HG03354 (cell line): Measurements from ENCODE around the gene IL17B.
A peak's percentile ranks its signal among the peaks of the same experiment; 100 is the strongest.

ENCODE experiments used
- ATAC-seq: cut with Tn5 transposase; IDR thresholded peaks from one replicate; pipeline ENCODE4 v1.9.1; 2021; ENCODE audit warnings: mild to moderate bottlenecking; ENCODE audit not compliant: unreplicated experiment, poor library complexity, severe bottlenecking

IL17B gene

DNA sequence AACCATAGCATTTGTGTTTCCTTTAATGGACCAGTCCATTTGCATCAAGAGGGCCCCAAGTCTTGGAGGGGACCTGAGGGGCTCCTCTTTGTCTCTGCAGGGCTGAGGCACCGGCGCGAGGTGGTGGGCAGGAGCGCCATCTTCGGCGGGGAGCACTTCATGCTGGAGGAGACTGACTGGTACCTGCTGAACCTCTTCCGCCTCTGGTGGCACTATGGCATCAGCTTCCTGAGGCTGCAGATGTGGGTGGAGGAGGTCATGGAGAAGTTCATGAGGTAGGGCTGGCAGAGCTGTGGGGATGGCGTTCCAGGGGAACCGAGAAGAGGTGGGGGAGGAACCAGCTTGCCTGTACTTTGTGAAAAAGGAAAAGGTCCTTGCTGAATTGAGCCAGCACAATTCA lies 15.2 kb downstream of the IL17B start:
- no peak for ATAC-seq

DNA sequence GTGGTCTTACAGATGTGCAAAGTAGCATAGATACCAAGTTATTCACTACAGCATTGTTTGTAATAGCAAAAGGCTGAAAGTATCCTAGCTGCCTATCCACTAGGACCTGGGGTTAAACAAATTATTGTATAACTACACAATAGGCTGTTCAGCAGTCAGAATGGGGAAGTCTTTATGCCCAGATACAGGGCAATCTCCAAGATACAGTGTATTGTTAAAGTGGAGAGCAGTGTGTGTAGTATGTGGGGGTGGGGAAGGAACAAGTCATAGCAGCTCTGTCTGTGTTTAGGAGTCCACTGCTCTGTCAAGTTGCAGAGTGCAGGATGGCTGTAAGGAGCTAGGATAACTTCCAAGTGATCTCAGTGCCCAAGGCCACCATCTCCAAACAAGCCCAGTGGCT lies 15.7 kb downstream of the IL17B start:
- ATAC-seq: no peak

DNA sequence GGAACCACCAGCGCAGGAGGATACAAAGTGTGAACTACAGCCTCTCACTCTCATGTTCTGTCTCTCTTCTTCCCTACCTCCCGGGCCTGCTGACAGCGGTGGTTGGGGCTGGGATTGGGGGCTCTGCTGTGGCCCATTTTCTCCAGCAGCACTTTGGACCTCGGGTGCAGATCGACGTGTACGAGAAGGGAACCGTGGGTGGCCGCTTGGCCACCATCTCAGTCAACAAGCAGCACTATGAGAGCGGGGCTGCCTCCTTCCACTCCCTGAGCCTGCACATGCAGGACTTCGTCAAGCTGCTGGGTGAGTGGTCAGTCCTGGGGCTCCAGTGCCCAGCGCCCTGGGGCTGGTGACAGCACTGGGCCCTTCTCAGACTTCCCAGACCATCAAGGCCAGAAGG lies 16.6 kb downstream of the IL17B start:
- ATAC-seq: no peak

DNA sequence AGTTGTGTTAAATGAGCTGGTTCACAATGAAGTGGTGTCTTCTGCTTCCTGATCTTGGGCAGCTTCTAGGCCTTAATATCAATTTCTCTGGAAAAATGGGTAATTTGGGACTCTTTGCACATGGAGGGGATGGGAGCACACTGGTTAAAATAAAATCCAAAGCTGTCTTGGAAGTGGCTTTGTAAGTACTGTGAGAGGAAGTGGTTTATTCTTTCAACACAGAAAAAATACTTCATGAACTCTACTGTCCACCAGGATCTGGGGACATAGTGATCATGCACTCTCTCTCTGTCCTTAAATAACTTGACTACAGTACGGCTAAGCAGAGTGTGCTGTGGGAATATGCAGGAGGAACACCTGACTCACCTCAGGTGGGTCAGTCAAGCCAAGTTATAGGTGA lies 18.8 kb downstream of the IL17B start:
- ATAC-seq: no peak

DNA sequence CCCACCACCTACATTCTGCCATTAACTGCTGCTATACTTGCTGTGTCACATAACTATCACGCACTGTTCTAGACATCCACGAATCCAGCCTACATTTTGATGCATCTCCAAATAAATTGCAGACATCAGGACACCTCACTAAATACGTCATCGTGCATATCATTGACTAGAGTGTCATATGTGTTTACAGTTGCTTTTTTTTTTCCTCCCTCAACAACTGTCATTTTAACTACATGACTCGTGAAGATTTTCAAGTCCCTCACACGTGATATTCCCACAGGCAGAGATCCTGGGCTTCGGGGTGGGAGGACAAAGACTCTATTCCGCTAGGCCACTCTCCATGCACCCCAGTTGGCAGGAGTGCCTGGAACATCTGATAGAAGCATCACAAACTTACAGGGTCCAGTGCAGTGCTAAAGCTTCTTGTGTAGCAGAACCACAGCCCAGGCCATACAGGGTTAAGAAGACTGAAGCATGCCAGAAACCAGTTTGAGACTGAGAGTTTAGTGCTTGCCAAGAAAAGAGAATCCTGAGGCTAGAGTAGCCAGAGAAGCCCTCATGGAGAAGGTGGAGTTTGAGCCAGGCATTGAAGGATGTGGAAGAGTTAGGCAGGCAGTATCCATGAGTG lies 20.1 kb downstream of the IL17B start:
- no peak for ATAC-seq

DNA sequence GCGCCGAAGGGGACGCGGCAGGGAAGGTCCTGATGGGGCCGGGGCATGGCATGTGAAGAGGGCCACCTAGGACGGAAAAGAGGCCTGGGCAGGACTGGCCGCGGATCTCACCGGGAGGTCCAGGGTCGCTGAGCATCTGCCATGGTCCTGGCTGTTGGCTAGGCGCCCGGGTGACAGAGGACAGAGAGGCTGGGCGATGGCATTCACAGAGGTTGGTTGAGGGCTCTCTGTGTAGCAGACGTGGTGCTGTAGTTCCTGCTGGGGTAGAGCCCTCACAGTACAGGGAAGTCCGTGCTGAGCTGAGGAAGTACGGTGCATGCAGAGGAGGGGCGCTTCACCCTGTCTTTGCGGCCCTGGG lies 20.8 kb downstream of the IL17B start:
- ATAC-seq: peak; percentile 14

DNA sequence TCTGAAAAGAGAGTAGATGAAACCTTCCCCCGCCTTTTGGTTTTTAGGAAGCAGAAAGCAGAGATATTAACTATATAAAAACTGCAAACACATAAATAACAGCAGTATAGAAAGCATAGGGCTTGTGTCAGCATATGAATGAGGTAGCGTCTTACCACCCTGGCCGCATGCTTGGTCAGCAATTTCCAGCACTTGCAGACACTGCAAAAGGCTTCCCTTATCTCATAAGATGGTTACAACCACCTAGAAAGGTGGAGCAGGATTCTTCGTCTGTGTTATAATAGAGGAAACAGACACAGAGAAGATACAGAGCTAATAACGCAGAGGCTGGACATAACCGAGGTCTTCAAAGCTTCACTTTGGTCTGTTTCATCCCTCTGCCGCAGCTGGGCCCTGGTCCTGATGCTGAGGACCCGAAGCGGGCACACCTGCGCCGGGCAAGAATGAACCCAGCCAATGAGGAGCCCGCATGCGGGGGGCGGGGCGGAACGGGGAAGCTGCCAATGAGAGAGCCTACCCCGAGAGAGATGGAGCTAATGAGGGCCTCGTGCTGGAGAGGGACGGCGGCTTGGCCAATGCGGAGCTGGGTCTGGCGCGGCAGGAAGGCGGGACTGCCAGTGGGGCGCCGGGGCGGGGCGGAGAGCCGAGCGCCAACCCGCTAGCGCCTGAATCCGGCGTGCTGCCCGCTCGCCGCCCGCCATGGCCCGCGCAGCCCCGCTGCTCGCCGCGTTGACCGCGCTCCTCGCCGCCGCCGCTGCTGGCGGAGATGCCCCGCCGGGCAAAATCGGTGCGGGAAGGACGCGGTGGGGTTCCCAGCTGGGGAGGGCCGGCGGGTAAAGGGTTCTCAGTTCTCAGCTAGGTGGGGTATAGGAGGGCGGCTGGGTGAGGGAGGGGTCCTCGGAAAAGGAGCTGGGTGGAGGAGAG lies 21.5 kb downstream of the IL17B start, which contains the start of gene PCYOX1L:
Gene PCYOX1L (plus strand): TSS at position 677 of the 924 bp plus-strand sequence. CDS start 23 bp downstream, at position 700.
- ATAC-seq: peak; percentile 100

DNA sequence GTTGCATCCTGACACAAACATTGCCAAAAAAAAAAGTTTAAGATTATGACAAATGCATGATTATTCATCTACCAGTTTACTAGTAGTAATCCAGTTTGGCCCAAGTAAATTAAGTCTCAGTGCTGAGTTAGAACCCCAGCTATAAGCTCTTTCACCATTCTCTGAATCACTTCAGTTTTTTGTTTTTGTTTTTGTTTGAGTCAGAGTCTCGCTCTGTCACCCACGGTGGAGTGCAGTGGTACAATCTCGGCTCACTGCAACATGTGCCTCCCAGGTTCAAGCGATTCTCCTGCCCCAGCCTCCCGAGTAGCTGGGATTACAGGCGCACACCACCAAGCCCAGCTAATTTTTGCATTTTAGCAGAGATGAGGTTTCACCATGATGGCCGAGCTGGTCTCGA lies 22.7 kb downstream of the IL17B start:
- no peak for ATAC-seq

DNA sequence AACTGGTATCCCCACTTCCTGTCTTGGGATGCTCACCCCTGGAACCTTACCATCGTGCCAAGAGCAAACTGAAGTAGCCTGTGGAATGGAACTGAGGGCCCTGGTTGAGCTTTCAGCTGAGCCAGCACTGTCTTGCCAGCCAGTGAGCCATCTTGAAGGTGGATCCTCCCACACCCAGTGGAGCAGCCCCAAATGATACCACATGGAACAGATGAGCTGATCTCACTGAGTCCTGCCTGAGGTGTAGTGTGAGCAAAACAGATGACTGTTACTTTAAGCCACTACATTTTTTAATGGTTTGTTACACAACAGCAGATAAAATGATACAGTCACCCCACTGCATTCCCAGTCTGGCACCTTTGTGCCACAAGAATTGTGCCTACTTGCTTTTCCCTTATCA lies 23.4 kb downstream of the IL17B start:
- no peak for ATAC-seq

DNA sequence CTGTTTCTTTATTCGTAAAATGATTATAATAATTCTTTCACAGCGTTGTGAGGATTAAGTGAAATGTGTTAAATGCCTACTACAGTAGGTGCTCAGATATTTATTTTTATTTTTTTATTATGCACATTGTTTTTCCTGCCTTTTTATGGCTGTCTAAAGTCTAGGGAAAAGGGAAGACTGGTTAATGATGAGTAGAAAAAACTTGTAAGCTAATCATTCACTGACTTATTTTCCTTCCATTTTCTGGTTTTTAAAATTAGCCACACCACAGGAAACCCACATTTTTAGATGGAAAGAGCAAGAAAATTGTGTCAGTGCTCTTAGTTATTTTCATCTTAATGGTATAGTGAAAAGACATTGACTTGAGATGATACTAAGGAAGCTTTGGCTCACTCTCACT lies 25.2 kb downstream of the IL17B start:
- no peak for ATAC-seq

DNA sequence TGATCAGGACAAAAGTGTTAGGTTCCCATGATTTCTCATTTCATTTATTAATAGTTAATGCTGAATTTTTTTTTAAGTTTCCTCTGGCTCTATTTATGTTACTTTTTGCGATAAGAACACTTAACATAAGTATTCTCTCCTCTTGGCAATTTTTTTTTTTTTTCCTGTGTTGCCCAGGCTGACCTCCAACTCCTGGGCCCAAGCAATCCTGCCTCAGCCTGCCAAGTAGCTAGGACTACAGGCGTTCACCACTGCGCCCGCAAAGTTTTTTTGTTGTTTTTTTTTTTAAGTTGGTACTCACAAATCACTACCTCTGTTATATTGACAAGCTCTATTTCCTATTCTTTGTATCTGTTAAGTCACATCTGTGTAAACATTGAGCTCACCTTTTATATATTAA lies 26.9 kb downstream of the IL17B start:
- no peak for ATAC-seq

DNA sequence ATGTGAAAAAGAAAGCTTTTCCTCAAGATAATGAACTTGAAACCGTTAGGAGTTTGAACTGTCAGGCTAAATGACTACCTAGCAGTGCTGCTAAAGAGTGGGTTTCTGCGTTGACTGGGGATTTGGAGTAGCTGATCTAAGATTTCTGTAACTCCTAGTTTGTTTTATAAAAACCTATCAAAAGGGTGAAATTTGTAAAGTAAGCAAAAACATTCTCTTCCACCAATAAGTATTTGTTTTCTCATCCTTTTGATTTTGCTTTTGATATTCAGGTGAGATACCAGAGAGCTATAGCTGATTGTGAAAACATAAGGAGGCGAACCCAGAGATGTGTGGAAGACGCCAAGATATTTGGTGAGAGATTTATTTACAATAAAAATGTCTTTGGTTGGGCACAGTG lies 29.7 kb downstream of the IL17B start:
- ATAC-seq: no peak

DNA sequence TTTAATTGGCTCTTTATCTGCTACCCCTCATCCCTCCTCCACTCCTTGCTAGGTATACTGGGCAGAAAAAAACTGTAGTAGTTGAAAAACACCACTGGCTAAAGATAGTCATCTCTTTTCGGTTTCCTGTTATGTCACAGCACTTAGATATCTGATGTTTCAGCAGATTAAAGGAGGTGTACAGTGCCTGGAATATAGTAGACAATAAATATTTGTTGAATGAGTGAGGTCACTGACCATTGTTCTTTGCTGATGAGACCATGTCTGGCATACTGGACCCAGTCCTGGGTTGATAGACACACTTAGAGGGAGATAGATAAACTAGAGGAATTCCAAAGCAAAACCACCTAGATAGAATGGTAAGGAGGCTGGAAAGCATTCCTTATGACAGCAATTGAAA lies 30.6 kb downstream of the IL17B start:
- ATAC-seq: no peak

DNA sequence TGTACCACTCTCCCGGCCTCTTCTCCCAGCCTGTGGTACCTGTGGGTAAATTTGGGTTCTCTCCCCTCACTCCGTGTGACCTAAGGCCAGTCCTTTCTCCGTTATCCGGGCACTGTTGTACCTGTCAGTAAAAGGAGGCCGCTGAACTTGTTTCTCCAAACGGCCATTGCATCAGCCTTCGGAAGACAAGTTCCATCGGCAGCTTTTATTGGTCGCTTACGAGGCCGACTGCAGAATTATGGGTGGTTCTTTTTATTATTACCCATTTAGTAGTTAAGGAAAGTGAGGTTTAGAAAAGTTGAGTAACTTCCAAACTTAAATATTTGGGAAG lies 33.2 kb downstream of the IL17B start:
- peak; percentile 5 for ATAC-seq

DNA sequence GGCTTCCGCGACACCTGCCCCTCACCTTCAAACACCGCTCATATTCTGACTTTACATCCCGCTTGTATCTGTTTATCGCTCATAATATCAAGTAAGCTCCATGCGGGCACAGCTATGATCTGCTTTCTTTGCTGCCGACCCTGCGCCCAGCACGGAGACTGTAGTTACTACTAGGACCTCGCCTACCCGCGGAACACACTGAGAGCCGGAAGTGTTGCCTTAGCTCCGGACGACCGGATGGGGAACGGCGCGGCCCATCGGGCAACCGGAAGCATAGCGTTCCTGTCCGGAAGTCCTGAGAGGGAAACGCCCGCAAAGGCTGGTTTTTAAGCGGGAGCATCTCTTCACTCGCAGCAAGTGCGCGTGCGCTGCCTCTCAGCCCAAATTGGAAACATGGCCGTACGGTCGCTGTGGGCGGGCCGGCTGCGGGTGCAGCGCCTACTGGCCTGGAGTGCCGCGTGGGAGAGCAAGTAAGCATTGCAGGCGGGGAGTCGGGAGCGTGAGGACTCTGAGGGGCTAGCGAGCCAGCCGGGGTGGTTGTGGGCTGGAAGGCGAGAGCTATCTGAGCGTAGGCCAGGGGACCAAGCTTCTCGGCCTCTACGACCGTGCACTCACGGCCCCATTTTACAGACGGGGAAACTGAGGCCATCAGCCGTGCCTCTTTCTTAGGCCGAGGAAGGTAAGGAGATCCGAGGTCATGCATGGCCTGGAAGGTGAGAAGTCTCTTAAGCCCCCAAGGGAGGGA lies 33.8 kb downstream of the IL17B start, which contains the start of gene GRPEL2:
Gene GRPEL2 (plus strand): TSS at position 353 of the 745 bp plus-strand sequence. CDS start 41 bp downstream, at position 394.
- ATAC-seq: peak; percentile 98

DNA sequence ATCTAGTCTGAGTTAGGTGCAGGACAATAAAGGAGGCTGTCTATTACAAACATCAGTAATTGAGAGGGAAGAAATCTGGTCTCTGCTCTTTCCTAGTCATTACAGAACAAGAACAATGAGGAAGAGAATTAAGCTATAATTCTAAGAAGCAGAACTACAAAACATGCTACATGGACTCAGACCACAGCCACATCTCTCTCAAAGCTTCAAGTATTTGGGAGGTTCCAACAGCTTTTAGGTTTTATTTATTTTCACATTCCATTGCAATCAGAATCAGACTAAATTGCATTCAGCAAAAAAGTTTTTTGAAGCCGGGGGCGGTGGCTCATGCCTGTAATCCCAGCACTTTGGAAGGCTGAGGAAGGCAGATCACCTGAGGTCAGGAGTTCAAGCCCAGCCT lies 34.9 kb downstream of the IL17B start:
- ATAC-seq: no peak

DNA sequence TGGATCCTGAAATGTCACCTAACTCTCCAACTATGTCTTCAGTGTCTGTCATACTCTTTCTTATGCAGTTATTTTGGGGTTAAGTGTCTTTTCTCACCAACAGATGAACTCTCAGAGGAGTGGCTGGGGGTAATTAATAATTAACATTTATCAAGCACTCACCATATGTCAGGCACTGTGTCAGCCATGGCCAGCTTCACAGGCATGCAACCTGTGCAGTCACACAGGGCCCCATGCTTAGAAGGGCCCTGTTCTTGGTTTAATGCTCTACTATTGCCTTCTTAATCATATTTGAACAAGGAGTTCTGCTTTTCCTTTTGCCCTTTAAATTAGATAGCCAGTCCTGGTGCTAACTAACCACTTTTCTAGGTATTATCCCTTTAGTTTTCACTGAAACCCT lies 37.2 kb downstream of the IL17B start:
- peak; percentile 18 for ATAC-seq

DNA sequence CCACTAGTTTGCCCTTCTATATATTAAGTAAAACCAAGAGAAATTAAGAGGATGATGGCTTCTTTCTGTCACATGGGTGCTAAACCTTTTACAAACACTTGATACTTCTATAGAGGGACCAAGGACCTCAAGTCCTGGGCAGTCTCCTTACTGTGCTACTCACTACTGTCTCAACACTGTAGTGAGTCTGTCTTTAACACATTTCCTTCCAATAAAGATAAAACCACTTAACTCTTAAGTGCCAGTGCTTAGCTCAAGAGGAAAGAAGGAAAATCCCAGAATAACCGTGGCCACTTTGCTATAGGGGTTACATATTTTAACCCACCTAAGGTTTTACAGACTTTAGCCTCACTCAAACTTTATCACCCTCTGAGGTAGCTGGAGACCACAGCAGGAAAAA lies 38.2 kb downstream of the IL17B start:
- no peak for ATAC-seq

DNA sequence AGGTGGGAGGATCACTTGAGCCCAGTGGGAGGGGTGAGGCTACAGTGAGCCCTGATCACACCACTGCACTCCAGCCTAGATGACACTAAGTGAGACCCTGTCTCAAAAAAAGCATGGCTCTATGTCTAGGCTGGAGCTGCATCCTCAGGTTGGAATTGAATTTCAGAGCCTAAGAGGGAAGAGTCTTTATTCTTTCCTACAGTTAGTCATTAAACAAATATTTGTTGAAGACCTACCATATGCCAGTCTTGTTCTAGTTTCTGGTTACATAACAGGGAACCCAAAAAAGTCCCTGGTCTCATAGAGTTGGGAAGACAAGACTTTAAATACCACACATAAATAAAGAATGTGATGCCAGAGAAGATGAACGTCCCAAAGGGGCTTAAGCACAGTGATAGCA lies 40.7 kb downstream of the IL17B start:
- ATAC-seq: no peak

DNA sequence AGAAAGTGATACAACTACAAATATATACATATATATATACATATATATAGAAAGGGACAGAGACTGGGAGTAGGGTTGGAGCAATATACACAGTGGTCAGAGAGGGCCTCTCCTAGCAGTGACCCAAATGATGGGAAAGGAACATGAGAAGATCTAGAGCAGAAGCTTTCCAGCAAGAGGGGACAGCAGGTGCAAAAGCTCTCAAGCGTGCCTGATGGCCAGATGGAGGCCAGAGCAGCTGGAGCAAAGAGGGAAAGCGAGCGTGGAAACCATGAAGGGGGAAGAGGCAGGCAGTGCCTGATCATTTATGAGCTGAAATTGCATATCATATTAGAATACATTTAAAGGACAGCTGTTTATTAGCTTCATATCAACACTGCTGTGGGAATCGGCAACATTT lies 41.4 kb downstream of the IL17B start:
- no peak for ATAC-seq
